Osteocyte (in vitro differentiated cells): ENCODE results near the gene CCDC197. TPM values are rescaled to one million over a fixed set of nuclear protein-coding genes. Genes with fewer than 3 reads are reported as not detected.

Experiments used
- DNase-seq: peaks from one replicate; pipeline ENCODE4 v3.0.0; 2021; ENCODE audit warnings: mixed read lengths; ENCODE audit not compliant: unreplicated experiment; ENCODE audit errors: extremely low spot score
- H3K27ac Mint-ChIP-seq: one replicate; pipeline ENCODE4 v1.8.0; 2021; ENCODE audit warnings: mild to moderate bottlenecking, mixed read lengths; ENCODE audit not compliant: unreplicated experiment
- H3K27me3 Mint-ChIP-seq: one replicate; pipeline ENCODE4 v1.8.0; 2021; ENCODE audit warnings: mixed read lengths; ENCODE audit not compliant: unreplicated experiment
- H3K36me3 Mint-ChIP-seq: one replicate; pipeline ENCODE4 v1.8.0; 2021; ENCODE audit warnings: mixed read lengths; ENCODE audit not compliant: unreplicated experiment
- H3K4me1 Mint-ChIP-seq: one replicate; pipeline ENCODE4 v1.8.0; 2021; ENCODE audit warnings: mixed read lengths; ENCODE audit not compliant: unreplicated experiment
- H3K4me3 Mint-ChIP-seq: one replicate; pipeline ENCODE4 v1.8.0; 2021; ENCODE audit warnings: mild to moderate bottlenecking, moderate library complexity, mixed read lengths; ENCODE audit not compliant: unreplicated experiment
- H3K9me3 Mint-ChIP-seq: one replicate; pipeline ENCODE4 v1.8.0; 2021; ENCODE audit warnings: mixed read lengths; ENCODE audit not compliant: unreplicated experiment
- CTCF ChIP-seq: fragments of 200-600 bp; sonication (generic); IDR thresholded peaks from 2 replicates; pipeline ENCODE4 v1.5.0; 2021; ENCODE audit warnings: antibody characterized with exemption, mild to moderate bottlenecking, moderate library complexity
- total RNA-seq: library from RNA; stranded (reverse); gene quantifications from 2 replicates; pipeline ENCODE4 v1.2.1, GENCODE V29; 2021

The CCDC197 gene
- total RNA-seq, 1 donor from 2014 or later = not detected

GRCh38 chr14:94016446-94016976 is 19.4 kb downstream of the CCDC197 start:
- H3K36me3 Mint-ChIP-seq = no peaks in the 10 kb centered on the region
- DNase-seq = no peak
- no peaks in the 10 kb centered on the region for H3K9me3 Mint-ChIP-seq
- H3K4me3 Mint-ChIP-seq = no peak overlapping the region
- H3K4me1 Mint-ChIP-seq = peaks cover under 1% of the 10 kb centered on the region
- peaks cover 54% of the 10 kb centered on the region for H3K27me3 Mint-ChIP-seq
- no peak overlapping the region for H3K27ac Mint-ChIP-seq
- no peak for TF ChIP-seq CTCF

- Mint-ChIP-seq H3K27ac (no peak overlapping the region), H3K4me1 (peaks cover 5% of the 10 kb centered on the region), H3K27me3 (peaks cover 60% of the 10 kb centered on the region), H3K9me3 (no peaks in the 10 kb centered on the region), H3K4me3 (no peak overlapping the region), H3K36me3 (no peaks in the 10 kb centered on the region)
- no peak for TF ChIP-seq CTCF
- DNase-seq = no peak
Observed at GRCh38 chr14:94018308-94018707, 21.2 kb downstream of the CCDC197 start.

GRCh38 chr14:94019329-94019728 is 22.2 kb downstream of the CCDC197 start:
- H3K4me3 Mint-ChIP-seq = no peak overlapping the region
- no peak for TF ChIP-seq CTCF
- H3K9me3 Mint-ChIP-seq = no peaks in the 10 kb centered on the region
- H3K36me3 Mint-ChIP-seq = no peaks in the 10 kb centered on the region
- DNase-seq = no peak
- H3K4me1 Mint-ChIP-seq = peaks cover 5% of the 10 kb centered on the region
- peaks cover 54% of the 10 kb centered on the region for H3K27me3 Mint-ChIP-seq
- no peak overlapping the region for H3K27ac Mint-ChIP-seq

- H3K27ac Mint-ChIP-seq = no peak overlapping the region
Observed at GRCh38 chr14:94020267-94020666, 23.2 kb downstream of the CCDC197 start.

GRCh38 chr14:94021001-94021400 is 23.9 kb downstream of the CCDC197 start:
- H3K4me1 Mint-ChIP-seq = peaks cover 8% of the 10 kb centered on the region
- TF ChIP-seq CTCF = no peak
- H3K4me3 Mint-ChIP-seq = no peak overlapping the region
- DNase-seq = no peak
- no peaks in the 10 kb centered on the region for H3K9me3 Mint-ChIP-seq
- peaks cover 37% of the 10 kb centered on the region for H3K27me3 Mint-ChIP-seq
- no peaks in the 10 kb centered on the region for H3K36me3 Mint-ChIP-seq
- no peak overlapping the region for H3K27ac Mint-ChIP-seq

More at GRCh38 chr14:94020267-94020666, 23.2 kb downstream of the CCDC197 start:
- no peaks in the 10 kb centered on the region for H3K9me3 Mint-ChIP-seq
- H3K4me1 Mint-ChIP-seq = peaks cover 5% of the 10 kb centered on the region
- TF ChIP-seq CTCF = no peak
- peaks cover 45% of the 10 kb centered on the region for H3K27me3 Mint-ChIP-seq
- DNase-seq = no peak
- no peaks in the 10 kb centered on the region for H3K36me3 Mint-ChIP-seq
- H3K4me3 Mint-ChIP-seq = no peak overlapping the region
